MV-4-11 (cell line): Measurements from ENCODE around the gene SRCIN1.

Experiments
- DNase-seq: peaks from one replicate; lab custom pipeline; 2025; lab: John Stamatoyannopoulos, UW

Gene SRCIN1

GRCh38 chr17:38616361-38616760 lies 10.6 kb upstream of the SRCIN1 start:
- DNase-seq = no peak

GRCh38 chr17:38613981-38614779 lies 8.4 kb upstream of the SRCIN1 start:
- DNase-seq = no peak

DNA sequence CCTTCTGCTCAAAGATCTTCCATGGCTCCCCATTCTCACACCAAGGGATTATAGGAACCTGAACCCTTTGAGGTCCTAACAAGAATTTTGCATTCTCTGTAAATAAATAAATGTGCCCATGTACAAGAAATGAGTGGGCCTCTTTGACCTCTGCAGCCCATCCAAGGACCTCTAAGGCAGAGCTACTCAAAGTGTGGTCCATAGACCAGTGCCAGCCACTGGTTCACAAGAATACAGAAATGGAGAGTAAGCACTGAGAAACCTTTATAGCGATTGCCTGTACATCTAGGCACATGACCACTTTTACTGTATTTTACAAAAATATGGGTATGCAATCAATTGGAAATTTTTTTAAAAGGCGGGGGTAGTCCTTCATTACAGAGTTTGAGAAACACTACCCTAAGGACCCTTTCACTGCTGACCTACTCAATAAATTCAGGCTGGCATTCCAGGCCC lies 7.8 kb upstream of the SRCIN1 start:
- DNase-seq = no peak

DNA sequence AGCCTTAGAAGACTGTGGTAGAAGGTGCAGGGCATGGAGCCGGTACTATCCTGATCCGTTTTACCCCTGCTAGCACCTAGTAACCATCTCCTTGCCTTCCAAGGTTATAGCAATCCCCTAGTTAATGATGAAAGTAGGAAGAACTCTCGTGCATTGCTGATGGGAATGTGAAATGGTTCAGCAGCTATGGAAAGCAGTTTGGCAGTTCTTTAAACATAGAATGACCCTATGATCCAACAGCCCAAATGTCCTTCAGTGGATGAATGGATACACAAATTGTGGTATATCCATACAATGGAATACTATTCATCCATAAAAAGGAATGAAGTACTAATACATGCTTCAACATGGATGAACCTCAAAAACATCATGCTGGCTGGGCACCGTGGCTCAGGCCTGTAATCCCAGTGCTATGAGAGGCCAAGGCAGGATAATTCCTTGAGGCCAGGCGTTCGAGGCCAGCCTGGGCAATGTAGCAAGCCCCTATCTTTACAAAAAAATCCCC lies 6.2 kb upstream of the SRCIN1 start:
- DNase-seq = no peak

DNA sequence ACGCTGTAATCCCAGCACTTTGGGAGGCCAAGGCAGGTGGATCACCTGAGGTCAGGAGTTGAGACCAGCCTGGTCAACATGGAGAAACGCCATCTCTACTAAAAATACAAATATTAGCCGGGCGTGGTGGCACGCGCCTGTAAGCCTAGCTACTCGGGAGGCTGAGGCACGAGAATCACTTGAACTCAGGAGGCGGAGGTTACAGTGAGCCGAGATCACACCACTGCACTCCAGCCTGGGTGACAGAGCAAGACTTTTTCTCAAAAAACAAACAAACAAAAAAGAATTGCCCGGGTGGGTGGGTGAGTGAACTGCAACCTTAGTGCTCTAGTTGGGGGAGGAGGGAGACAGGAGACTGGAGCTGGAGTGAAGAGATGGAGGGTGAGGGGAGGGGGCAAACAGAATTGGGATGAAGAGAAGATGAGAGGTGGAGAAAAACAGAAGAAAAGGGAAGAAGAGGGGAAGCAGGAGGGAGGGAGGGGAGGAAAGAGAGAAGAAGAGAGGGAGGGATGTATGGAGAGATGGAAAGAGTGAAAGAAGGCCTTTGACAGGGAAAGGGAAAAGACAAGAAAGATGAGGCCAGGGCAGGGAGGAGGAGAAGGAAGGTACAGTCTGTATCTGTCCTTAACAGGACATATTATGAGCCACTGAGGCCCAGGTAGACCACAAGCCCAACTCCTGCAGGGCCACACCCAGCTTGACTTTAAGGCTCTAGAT lies 5.5 kb upstream of the SRCIN1 start:
- DNase-seq = no peak

DNA sequence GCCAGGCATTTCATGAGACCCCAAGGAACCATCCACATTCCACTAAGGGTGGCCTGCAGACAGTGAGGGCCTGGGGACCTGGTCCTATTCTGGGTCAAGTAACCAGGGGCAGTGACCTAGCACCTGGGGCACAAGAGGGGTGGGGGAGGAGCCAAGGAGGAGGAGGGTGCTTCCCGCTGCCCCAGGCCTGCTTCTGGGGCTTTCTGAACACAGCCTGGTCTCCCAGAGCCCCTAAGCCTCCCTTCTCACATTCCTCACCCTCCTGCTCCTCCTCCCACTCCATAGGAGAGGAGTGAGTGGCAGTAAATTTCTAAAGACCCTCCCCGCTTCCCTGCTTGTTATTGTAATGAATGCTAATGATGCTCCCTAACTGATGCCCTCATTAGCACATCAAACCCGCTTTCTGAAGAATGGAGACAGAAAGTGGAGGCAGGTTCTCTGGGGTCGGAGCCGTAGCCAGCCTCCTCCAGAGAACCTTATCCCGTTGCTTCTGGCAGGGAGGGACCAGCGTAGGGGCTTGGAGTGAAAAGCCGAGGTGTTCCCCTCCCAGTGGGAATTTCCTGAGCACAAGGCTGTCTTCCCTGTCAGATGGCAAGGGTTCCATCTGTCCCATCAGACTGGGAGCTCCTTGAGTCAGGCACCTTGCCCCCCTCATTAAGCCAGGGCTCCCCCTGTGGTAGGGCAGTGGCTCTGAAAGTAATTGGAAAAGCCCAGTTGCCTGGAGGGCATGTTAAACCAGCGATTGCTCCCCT lies 3.7 kb upstream of the SRCIN1 start:
- DNase-seq = no peak

GRCh38 chr17:38608648-38609047 lies 2.9 kb upstream of the SRCIN1 start:
- no peak for DNase-seq

GRCh38 chr17:38606646-38607611 lies 1.2 kb upstream of the SRCIN1 start:
- DNase-seq = no peak

DNA sequence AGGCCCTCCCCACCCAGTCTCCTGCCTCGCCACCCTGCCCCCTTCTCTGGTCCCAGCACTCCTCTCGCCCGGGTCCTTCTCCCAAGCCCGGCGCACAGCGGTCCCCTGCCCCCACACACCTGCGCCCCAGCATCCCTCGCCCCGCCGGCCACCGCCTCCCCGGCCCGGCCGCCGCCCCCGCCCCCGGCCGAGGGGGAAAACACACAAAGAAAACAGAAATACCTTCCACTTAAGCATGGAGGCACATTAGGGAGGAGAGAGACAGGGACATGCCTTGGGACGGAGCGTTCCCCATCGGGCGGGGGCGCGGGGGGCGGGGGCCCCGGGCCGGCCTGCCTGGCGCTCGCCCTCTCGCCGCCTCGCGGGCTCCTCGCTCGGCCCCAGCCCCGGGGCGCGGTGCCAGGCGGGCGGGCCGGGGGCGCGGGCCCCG lies 326 bp downstream of the SRCIN1 start:
- DNase-seq = no peak

GRCh38 chr17:38604479-38605403 lies 1.0 kb downstream of the SRCIN1 start:
- no peak for DNase-seq

DNA sequence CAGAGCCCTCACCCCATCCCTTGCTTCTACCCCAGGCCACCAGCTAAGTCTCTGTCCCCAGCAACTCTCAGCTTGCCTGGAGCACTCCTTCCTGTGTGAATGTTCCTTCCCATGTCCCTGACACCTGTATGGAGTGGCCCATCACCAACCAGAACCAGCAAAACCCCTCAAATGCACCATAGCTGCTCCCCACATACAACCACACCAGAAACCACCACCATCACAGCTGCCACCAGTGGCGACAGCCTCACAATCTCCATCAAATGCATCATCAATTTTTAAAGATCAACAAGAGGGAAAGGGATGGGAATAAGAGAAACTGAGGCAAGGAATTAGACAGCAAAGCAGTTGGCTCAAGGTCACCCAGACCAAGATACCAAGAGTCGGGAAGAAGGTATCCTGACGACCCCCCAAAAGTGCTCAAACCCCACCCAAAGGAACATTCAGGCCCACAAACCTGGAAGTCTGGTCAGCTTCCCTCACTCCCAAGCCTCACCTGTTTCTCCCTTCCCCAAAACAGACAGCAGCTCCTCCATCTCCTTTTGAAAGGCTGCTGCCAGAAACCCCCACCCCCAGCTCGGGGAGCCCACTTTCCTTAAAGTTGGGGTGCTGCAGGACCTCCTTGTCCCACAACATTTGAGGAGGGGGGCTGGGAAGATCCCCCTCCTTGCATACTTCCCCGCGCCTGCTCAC lies 1.8 kb downstream of the SRCIN1 start:
- DNase-seq = no peak

GRCh38 chr17:38602956-38603785 lies 2.6 kb downstream of the SRCIN1 start:
- DNase-seq = no peak

GRCh38 chr17:38602453-38602852 lies 3.3 kb downstream of the SRCIN1 start:
- DNase-seq = no peak

DNA sequence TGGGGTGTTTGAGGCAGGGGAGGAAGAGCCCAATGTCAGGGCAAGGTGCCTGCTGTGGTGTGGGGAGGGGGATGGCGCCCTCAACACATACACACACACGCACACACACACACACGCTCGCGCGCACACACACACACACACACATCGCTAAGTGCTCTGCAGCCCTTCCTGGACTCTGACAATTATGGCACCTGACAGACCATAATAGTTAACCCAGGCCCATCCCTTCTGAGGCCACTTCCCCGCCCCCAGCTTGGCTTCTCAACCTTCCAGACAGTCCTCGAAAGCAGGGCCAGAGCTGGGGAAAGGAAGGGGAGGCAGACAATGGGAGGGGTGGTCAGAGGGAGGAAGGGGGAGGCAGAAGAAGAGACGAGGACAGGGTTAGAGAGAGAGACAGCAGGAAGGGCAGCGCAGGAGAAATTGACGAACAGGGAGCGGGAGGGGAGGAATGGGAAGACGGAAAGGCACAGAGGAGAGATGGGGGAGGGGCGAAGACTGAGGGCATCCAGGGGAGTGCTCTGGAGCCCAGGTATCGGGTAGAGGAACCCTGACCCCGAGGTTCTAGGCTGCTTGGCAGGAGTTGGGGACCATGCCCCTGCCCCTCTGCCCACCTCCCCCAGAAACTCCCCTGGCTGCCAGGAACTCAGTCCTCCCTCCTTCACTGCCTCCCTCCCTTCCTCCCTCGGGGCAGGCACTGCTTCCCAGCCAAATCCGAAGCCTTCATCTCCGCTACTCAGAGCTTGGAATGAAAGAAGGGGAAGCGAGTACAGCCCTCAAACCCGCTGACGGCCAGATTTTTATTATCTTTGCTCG lies 4.0 kb downstream of the SRCIN1 start:
- DNase-seq = peak; percentile 34

DNA sequence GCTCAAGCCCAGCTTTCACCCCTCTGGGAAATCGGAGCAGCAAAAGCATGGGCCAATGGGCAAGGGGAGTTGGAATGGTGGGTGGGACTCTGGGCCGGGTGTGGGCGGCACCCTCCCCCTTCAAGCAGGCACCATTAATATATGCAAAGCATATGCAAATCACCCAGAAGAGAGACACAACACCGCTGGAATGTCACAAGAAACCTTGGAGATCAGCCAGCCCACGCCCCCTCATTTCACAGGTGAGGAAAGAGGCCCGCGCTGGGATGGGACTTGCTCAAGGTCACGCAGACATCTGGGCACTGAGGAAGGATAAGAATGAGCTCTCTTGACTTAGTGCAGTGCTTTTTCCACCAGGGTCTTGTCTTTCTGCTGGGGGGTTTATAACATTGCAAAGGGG lies 4.8 kb downstream of the SRCIN1 start:
- no peak for DNase-seq

GRCh38 chr17:38600416-38600815 lies 5.3 kb downstream of the SRCIN1 start:
- DNase-seq = no peak

DNA sequence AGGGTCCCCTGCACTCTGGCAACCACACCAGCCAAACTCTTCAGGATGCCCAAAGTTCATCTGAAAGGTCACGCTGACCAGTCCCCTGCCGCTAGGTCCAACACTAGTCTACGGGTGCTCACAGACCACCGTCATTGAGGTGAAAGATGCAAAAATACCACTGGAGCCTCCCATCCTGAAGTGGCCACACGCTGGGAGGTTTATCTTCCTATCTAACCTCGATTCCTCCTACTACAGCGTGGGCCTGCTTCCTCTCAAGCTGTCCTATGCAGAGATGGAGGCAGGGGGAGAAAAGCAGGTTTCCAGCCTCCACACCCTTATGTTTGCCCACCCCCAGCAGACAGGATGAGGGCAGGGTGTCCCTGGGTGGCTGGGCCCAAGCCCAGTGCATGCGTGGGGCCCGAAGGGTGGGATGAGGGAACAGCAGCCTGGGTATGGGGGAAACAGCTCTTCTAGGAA lies 6.3 kb downstream of the SRCIN1 start:
- DNase-seq = no peak

DNA sequence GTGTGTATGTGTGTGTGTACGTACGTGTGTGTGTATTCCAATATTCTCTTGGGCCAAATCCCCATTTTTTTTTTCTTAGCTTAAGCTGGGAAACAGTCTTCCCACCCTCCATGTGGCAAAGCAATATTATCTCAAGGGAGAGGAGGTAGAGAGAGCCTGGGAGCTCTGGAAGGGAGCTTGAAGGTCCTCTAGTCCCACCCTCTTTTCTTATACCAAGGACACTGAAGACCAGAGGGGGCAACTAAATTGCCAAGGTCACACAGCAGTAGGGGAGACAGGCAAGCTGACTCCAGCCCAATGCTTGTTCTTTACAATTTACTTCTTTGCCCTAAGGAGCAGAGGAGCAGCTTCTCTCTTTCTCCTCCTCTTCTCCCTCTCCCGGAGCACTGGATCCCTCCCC lies 6.8 kb downstream of the SRCIN1 start:
- no peak for DNase-seq
